Retinal pigment epithelial cell (primary cell): ENCODE data around the gene ZC3HAV1L.
"Not testable (repeated sequence)": the region's sequence is repeated elsewhere in the genome, so short reads cannot be mapped to it uniquely, and the experiment has no call there.

Experiments
- DNase-seq: peaks from one replicate; pipeline ENCODE4 v3.0.0-alpha.2; 2010; ENCODE audit warnings: low read depth
- H3K4me3 ChIP-seq: 2 replicates; pipeline ENCODE4 v1.5.1; 2011; ENCODE audit warnings: mild to moderate bottlenecking, low read length, control low read depth, moderate library complexity
- TF ChIP-seq, protein P1 (sequence below): conservative IDR thresholded peaks from 2 replicates; pipeline ENCODE4 v1.5.1; 2011; ENCODE audit warnings: low read depth, low read length, control low read depth, inconsistent platforms

Gene ZC3HAV1L

DNA sequence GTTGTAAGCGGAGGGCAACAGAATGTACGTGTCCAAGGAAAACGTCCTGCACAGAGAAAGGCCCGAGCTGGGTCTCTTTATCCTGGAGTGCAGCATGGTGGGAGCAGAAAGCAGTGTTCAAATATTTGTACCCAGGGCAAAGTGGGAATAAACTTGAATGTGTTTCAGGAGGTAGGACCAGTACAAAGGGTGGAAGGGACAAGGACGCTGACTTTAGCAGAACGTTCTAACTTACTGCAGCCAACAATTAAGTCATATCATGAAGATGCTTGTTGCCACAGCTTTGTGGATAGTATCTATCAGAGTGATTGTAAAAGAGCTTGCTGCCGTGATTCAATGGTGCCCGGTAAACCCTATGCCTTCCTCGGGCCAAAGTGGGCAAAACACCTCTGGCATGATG is 30.5 kb upstream of the ZC3HAV1L start:
- H3K4me3 ChIP-seq = no peak overlapping the region
- TF ChIP-seq, protein P1, sequence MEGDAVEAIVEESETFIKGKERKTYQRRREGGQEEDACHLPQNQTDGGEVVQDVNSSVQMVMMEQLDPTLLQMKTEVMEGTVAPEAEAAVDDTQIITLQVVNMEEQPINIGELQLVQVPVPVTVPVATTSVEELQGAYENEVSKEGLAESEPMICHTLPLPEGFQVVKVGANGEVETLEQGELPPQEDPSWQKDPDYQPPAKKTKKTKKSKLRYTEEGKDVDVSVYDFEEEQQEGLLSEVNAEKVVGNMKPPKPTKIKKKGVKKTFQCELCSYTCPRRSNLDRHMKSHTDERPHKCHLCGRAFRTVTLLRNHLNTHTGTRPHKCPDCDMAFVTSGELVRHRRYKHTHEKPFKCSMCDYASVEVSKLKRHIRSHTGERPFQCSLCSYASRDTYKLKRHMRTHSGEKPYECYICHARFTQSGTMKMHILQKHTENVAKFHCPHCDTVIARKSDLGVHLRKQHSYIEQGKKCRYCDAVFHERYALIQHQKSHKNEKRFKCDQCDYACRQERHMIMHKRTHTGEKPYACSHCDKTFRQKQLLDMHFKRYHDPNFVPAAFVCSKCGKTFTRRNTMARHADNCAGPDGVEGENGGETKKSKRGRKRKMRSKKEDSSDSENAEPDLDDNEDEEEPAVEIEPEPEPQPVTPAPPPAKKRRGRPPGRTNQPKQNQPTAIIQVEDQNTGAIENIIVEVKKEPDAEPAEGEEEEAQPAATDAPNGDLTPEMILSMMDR = no peak
- DNase-seq = no peak

DNA sequence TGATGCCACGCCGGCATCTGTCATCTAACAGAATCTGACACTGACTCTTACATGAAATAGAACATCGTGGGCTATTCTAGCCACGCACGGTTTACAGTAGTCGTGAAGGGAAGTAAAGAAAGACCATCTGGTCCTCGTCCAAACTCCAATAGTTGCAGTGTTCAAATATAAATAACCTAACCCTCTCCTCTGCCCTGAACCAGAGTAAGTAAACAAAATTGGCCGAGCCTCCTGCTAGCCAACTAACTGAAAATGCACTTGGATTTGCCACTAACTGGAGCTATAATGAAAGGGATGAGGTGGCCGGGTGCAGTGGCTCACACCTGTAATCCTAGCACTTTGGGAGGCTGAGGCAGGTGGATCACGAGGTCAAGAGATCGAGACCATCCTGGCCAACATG is 29.5 kb upstream of the ZC3HAV1L start:
- H3K4me3 ChIP-seq = no peak overlapping the region
- DNase-seq = no peak
- TF ChIP-seq, protein P1 = no peak

DNA sequence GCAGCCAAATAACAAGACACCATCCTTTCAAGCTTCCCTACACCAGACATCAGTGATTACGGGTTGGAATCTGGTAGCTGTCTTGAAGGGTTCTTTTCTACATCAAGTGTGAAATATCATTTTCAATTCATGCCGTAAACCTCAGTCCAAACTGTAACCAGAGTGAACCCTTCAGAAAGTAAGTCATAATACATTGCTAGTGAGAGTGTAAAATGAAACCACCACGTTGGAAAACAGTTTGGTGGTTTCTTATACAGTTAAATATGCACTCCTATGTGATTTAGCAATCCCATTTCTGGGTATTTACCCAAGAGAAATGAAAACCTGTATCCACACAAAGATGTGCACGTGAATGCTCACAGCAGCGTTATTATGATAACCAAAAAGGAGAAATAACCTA is 25.6 kb upstream of the ZC3HAV1L start:
- no peak for DNase-seq
- H3K4me3 ChIP-seq = no peak overlapping the region
- TF ChIP-seq, protein P1 = no peak

DNA sequence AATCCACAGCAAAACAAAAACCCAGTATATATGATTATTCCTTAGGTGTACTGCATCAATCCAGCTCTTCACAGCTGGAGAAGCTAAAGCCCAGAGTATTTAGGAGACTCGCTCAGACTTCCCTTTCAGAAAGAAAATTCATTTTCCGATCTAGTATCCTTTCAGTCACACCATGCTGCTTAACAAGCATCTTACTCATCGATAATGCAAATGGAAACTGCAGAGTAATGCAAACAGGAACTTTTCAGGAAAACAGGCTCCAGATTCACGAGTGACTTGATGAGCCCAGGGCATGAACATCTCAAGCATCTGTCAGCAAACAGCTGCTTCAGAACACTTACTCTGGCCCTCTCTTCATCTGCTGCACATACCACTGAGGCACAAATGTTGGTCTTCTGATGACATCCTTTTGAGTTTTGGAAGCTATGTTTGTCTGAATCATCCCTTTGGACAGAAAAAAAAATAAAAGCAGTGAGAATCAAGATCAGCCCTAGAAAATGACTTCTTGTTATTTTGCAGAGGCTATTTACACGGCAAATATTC is 24.9 kb upstream of the ZC3HAV1L start:
- no peak for DNase-seq
- no peak overlapping the region for H3K4me3 ChIP-seq
- TF ChIP-seq, protein P1 = no peak

DNA sequence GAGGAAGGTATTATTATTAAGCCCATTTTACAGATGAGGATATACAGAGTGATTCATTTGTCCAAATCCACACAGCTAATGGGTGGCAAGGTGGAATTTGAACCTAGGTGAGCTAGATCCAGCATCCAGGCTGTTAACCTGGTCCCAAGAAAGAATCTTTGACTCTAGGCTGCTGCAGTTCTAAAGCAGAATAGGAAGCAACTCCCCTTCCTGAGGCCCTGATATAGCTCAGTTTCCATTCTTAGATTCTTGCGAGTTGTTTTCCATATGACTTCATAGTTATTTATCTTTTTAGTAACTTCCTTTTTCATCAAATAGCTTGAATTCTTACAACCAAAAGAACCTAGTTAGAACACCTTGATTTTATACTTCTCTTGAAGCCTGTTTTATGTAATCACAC is 24.1 kb upstream of the ZC3HAV1L start:
- DNase-seq = no peak
- TF ChIP-seq, protein P1 = no peak
- H3K4me3 ChIP-seq = no peak overlapping the region

DNA sequence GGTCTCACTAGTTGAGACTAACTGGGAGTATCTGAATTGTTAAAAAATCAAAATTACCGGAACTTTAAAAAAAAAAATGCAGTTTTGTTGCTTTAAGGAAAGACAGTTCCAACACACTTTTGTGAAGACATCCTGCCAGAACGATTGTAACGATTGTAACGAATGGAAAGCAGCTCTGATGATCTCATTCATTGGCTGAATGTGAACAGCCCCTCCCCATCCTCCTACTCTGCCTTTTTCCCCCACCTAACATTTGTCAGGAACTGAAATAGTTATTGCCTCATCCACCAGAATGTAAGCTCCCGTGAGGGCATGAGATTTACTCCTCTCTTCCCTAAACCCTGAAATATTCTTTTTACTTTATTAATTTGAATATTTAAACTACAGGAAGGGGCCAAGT is 23.1 kb upstream of the ZC3HAV1L start:
- no peak for DNase-seq
- H3K4me3 ChIP-seq = no peak overlapping the region
- TF ChIP-seq, protein P1 = no peak

DNA sequence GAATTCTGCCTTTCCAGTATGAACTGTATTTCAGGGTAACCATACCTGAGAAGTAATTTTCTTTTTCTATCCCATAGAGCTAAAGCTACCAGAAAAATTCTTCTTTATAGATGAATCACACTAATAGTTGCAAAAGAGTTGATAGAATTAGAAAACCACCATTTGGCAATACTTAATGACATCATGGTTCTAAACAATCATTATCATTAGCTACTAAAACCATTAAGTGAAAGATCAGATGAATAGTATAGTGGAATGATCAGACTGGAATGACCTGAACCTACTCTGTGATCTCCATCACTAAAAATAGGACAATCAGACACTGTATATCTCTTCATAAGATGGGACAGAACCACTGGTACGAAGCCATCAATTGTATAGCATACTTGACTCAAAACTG is 19.8 kb upstream of the ZC3HAV1L start:
- no peak overlapping the region for H3K4me3 ChIP-seq
- TF ChIP-seq, protein P1 = no peak

DNA sequence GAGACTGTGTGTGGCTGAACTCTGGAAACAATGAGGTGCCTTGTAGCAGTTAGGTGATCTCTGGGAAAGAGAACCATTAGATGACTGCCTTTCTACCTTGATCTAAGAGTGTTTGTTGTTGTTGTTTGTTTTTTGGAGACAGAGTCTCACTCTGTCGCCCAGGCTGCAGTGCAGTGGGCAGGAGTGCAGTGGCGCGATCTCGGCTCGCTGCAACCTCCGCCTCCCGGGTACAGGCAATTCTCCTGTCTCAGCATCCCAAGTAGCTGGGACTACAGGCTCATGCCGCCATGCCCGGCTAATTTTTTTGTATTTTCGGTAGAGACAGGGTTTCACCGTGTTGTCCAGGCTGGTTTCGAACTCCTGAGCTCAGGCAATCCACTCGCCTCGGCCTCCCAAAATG is 18.8 kb upstream of the ZC3HAV1L start:
- not testable (repeated sequence) for DNase-seq, H3K4me3 ChIP-seq

More for the DNA sequence above, 19.8 kb upstream of the ZC3HAV1L start:
- DNase-seq = no peak
